GM12878 (cell line): ENCODE results near the gene DCC. TPM values are rescaled to one million over a fixed set of nuclear protein-coding genes. Genes with fewer than 3 reads are reported as not detected.

Source experiments
- ATAC-seq: fragments of 200-7000 bp; cut with Tn5 transposase; 3 replicates; pipeline ENCODE4 v1.9.1; 2020; ENCODE audit warnings: mild to moderate bottlenecking, moderate library complexity
- BruUV-seq: library from RNA; stranded (reverse); fragments of 400-500 nt; replicated peaks from 2 replicates; lab custom pipeline; 2021; lab: Mats Ljungman, UMichigan
- CTCF ChIA-PET: fragments of 300-600 bp; sonication (Branson Sonifier 250); formaldehyde crosslinking; extraction: SDS; loops from one replicate; lab custom pipeline; 2021; ENCODE audit warnings: inconsistent platforms; lab: Yijun Ruan, JAX
- POLR2A ChIA-PET: fragments of 350-600 bp; formaldehyde crosslinking; extraction: SDS; loops from one replicate; lab custom pipeline; 2021; ENCODE audit warnings: inconsistent platforms; lab: Charles Lee
- RAD21 ChIA-PET: fragments of 300-600 bp; sonication (Branson Sonifier 250); formaldehyde crosslinking; loops from one replicate; lab custom pipeline; 2023; ENCODE audit warnings: antibody characterized with exemption; ENCODE audit not compliant: unreplicated experiment; lab: Charles Lee
- SMC1A ChIA-PET: fragments of 300-600 bp; sonication (Branson Sonifier 250); formaldehyde crosslinking; loops from one replicate; lab custom pipeline; 2023; ENCODE audit not compliant: unreplicated experiment, uncharacterized antibody; lab: Charles Lee
- DNase-seq: peaks from one replicate; pipeline ENCODE4 v3.0.0-alpha.2; 2011; ENCODE audit warnings: low read depth, low spot score
- FAIRE-seq: peaks from 3 replicates; lab custom pipeline; 2011; peaks lifted over from hg19 to GRCh38; lab: Jason Lieb, UNC
- H2AFZ ChIP-seq: 2 replicates; pipeline ENCODE4 v1.6.0; 2011; ENCODE audit warnings: low read depth, low read length, control low read depth; ENCODE audit not compliant: control insufficient read depth
- H3K27ac ChIP-seq: 2 replicates; pipeline ENCODE4 v1.5.1; 2011; ENCODE audit warnings: control low read depth; ENCODE audit not compliant: control insufficient read depth, insufficient read depth
- H3K27me3 ChIP-seq, 2 experiments: replicated peaks in 1 of 2; 2 replicates each; pipeline versions ENCODE4 v1.6.0 to v1.6.1; 2011; ENCODE audit warnings: low read length in 1 of 2; ENCODE audit not compliant: control insufficient read depth in 2 of 2, insufficient read depth in 2 of 2
- H3K36me3 ChIP-seq, 2 experiments: 2 replicates each; pipeline ENCODE4 v1.5.1; 2011; ENCODE audit warnings: low read length in 1 of 2; ENCODE audit not compliant: control insufficient read depth in 2 of 2, insufficient read depth in 2 of 2
- H3K4me1 ChIP-seq: 2 replicates; pipeline ENCODE4 v1.6.1; 2011; ENCODE audit warnings: mild to moderate bottlenecking, low read length, moderate library complexity, mixed read lengths; ENCODE audit not compliant: control insufficient read depth, insufficient read depth
- H3K4me2 ChIP-seq: 2 replicates; pipeline ENCODE4 v1.6.0; 2011; ENCODE audit warnings: control low read depth; ENCODE audit not compliant: control insufficient read depth, insufficient read depth
- H3K4me3 ChIP-seq: fragments of 200-600 bp; sonication (generic); 2 replicates; pipeline ENCODE4 v1.5.1; 2016
- H3K79me2 ChIP-seq: 2 replicates; pipeline ENCODE4 v1.6.0; 2011; ENCODE audit warnings: low read length; ENCODE audit not compliant: control insufficient read depth, insufficient read depth
- H3K9ac ChIP-seq: 2 replicates; pipeline ENCODE4 v1.8.0; 2011; ENCODE audit warnings: low read length, control low read depth, mixed read lengths; ENCODE audit not compliant: control insufficient read depth, insufficient read depth
- H3K9me3 ChIP-seq: replicated peaks from 3 replicates; pipeline ENCODE4 v1.5.1; 2011; ENCODE audit warnings: mild to moderate bottlenecking, low read length; ENCODE audit not compliant: control insufficient read depth, insufficient read depth
- H4K20me1 ChIP-seq: 2 replicates; pipeline ENCODE4 v1.6.0; 2011; ENCODE audit not compliant: control insufficient read depth, insufficient read depth
- ASH2L ChIP-seq: fragments of 300-600, 200-600 bp; sonication (generic); IDR thresholded peaks from 2 replicates; pipeline ENCODE4 v1.6.1; 2017; ENCODE audit warnings: low read depth, mild to moderate bottlenecking, borderline replicate concordance
- BACH1 ChIP-seq: fragments of 450-650 bp; IDR thresholded peaks from 2 replicates; pipeline ENCODE4 v1.6.1; 2017; ENCODE audit warnings: mild to moderate bottlenecking, borderline replicate concordance
- BRCA1 ChIP-seq: IDR thresholded peaks from 2 replicates; pipeline ENCODE4 v1.6.1; 2011; ENCODE audit warnings: low read depth, low read length, improper control_type of control experiment
- CBX5 ChIP-seq: sonication (generic); IDR thresholded peaks from 2 replicates; pipeline ENCODE4 v1.6.1; 2016; ENCODE audit warnings: low read depth, moderate library complexity, mild to moderate bottlenecking, inconsistent platforms
- CHD2 ChIP-seq: IDR thresholded peaks from 2 replicates; pipeline ENCODE4 v1.6.1; 2011; ENCODE audit warnings: low read depth, low read length, improper control_type of control experiment, borderline replicate concordance
- E2F4 ChIP-seq: IDR thresholded peaks from 2 replicates; pipeline ENCODE4 v1.6.1; 2012; ENCODE audit warnings: low read depth, low read length, improper control_type of control experiment
- IRF3 ChIP-seq: fragments of 450-650 bp; IDR thresholded peaks from 2 replicates; pipeline ENCODE4 v1.6.1; 2014; ENCODE audit warnings: mild to moderate bottlenecking
- IRF4 ChIP-seq: IDR thresholded peaks from 2 replicates; pipeline ENCODE4 v1.6.1; 2011; ENCODE audit warnings: low read depth, low read length
- JUNB ChIP-seq: IDR thresholded peaks from 2 replicates; pipeline ENCODE4 v1.6.1; 2016; ENCODE audit warnings: antibody characterized with exemption, mild to moderate bottlenecking
- KAT2A ChIP-seq: conservative IDR thresholded peaks from 2 replicates; pipeline ENCODE4 v1.6.1; 2011; ENCODE audit warnings: low read depth, low read length; ENCODE audit not compliant: control insufficient read depth
- KDM1A ChIP-seq: fragments of 200-600 bp; sonication (generic); IDR thresholded peaks from 2 replicates; pipeline ENCODE4 v1.6.1; 2016; ENCODE audit warnings: borderline replicate concordance
- MAX ChIP-seq: IDR thresholded peaks from 2 replicates; pipeline ENCODE4 v1.6.1; 2012; ENCODE audit warnings: low read depth, low read length, improper control_type of control experiment
- NR2C2 ChIP-seq: IDR thresholded peaks from 2 replicates; pipeline ENCODE4 v1.6.1; 2011; ENCODE audit warnings: borderline replicate concordance, low read depth; ENCODE audit not compliant: control insufficient read depth, insufficient read length
- PAX5 ChIP-seq: IDR thresholded peaks from 2 replicates; pipeline ENCODE4 v1.6.1; 2011; ENCODE audit warnings: low read depth, low read length, borderline replicate concordance
- USF2 ChIP-seq: IDR thresholded peaks from 2 replicates; pipeline ENCODE4 v1.6.1; 2011; ENCODE audit warnings: low read depth, low read length, improper control_type of control experiment, borderline replicate concordance
- YBX1 ChIP-seq: fragments of 450-650 bp; IDR thresholded peaks from 2 replicates; pipeline ENCODE4 v1.6.1; 2016; ENCODE audit warnings: antibody characterized with exemption
- ZBTB40 ChIP-seq: fragments of 450-650 bp; IDR thresholded peaks from 2 replicates; pipeline ENCODE4 v1.6.1; 2016; ENCODE audit warnings: mild to moderate bottlenecking, moderate library complexity, borderline replicate concordance
- ZNF274 ChIP-seq: IDR thresholded peaks from one replicate; pipeline ENCODE4 v1.8.0; 2011; ENCODE audit not compliant: insufficient read length, insufficient read depth
- WGBS: methylation state at CpG from one replicate; pipeline ENCODE4 v1.1.6; 2016; ENCODE audit warnings: low lambda C conversion rate; ENCODE audit not compliant: insufficient replicate concordance, insufficient coverage; ENCODE audit errors: missing lambda C conversion rate; 5-methylcytosine and 5-hydroxymethylcytosine counted together
- in situ Hi-C: fragments of 300-500 bp; cut with MboI; formaldehyde crosslinking; loops from 9 replicates; pipeline ENCODE4 v1.14.3; 2018; ENCODE audit warnings: mixed read lengths
- intact Hi-C: fragments of 100-400 bp; cut with micrococcal nuclease; formaldehyde crosslinking; loops from one replicate; pipeline ENCODE4 v1.14.2; 2022; ENCODE audit not compliant: unreplicated experiment
- polyA plus RNA-seq, 11 experiments: library from polyadenylated mRNA; depleted of rRNA in 4 of 11; unstranded in 6 of 11; stranded (reverse) in 5 of 11; fragments of >200 nt; fragmentation: Nextera tagmentation in 4 of 11; fragmentation: Illumina TruSeq in 1 of 11; extraction: Ambion mirVana in 4 of 11; extraction: Trizol in 1 of 11; gene quantifications; 1 replicate in 1 of 11; 2 replicates in 10 of 11; pipeline versions ENCODE4 v1.2.1 to v1.2.3, GENCODE V29; 2011 to 2016; ENCODE audit warnings: inconsistent platforms in 2 of 11, missing spikeins in 2 of 11, low read depth in 1 of 11
- total RNA-seq, 4 experiments: library from RNA; depleted of rRNA in 3 of 4; stranded (reverse); fragments of >200 nt in 3 of 4; fragmentation: Illumina TruSeq in 1 of 4; extraction: Trizol in 1 of 4; gene quantifications; 2 replicates each; pipeline versions ENCODE4 v1.2.1 to v1.2.3, GENCODE V29; 2013 to 2021

The DCC gene
- total and polyA plus RNA-seq, 10 of the 15 experiments (the other 5 are each of a cell fraction or from before 2014, with no cell fraction given), result 0.01 TPM; not detected in 9

- no peak for TF ChIP-seq ZBTB40
- no peak for TF ChIP-seq CBX5
- no peak for TF ChIP-seq PAX5
- TF ChIP-seq E2F4, result no peak
- no peak for TF ChIP-seq BACH1
- no peak for TF ChIP-seq KAT2A
- no peak for TF ChIP-seq NR2C2
- TF ChIP-seq KDM1A, result no peak
Measured at GRCh38 chr18:52617931-52618330, 277.9 kb downstream of the DCC start (continued).

GRCh38 chr18:52620926-52621439, 281.0 kb downstream of the DCC start:
- no peak for DNase-seq
- no peaks in the 10 kb centered on the region for H3K9me3 ChIP-seq
- no peaks in the 10 kb centered on the region for H3K79me2 ChIP-seq
- RAD21 ChIA-PET, result no interaction called here
- no peak overlapping the region for H3K4me2 ChIP-seq
- no peaks in the 10 kb centered on the region for H4K20me1 ChIP-seq
- H3K36me3 ChIP-seq, result no peaks in the 10 kb centered on the region
- FAIRE-seq, result no peak
- no peak overlapping the region for H3K4me3 ChIP-seq
- POLR2A ChIA-PET, result no interaction called here
- intact Hi-C loops, result no loop called here
- ATAC-seq, result no peak
- H3K27me3 ChIP-seq, result no peaks in the 10 kb centered on the region
- WGBS, result 23% methylated on average over 3 of the region's 3 CpGs
- CTCF ChIA-PET, result no interaction called here
- no peak overlapping the region for H3K9ac ChIP-seq
- H3K4me1 ChIP-seq, result no peaks in the 10 kb centered on the region
- BruUV-seq, result no TSS peak
- SMC1A ChIA-PET, result no interaction called here
- in situ Hi-C loops, result no loop called here
- no peak overlapping the region for H3K27ac ChIP-seq
- no peak overlapping the region for H2AFZ ChIP-seq
- TF ChIP-seq IRF3 (no peak), JUNB (no peak), ZNF274 (no peak), ASH2L (no peak), MAX (no peak), BRCA1 (no peak), CHD2 (no peak), YBX1 (no peak), IRF4 (no peak), USF2 (no peak)
